Endodermal cell (in vitro differentiated cells): ENCODE data around the gene HDAC4. TPM values are rescaled to one million over a fixed set of nuclear protein-coding genes. Genes with fewer than 3 reads are reported as not detected.

Experiments used
- DNase-seq: peaks from one replicate; pipeline ENCODE4 v3.0.0-alpha.2; 2017
- H3K27ac ChIP-seq: 2 replicates; pipeline ENCODE4 v1.5.1; 2013; ENCODE audit warnings: mild to moderate bottlenecking, low read depth, low read length, moderate library complexity
- H3K27me3 ChIP-seq: 2 replicates; pipeline ENCODE4 v1.6.1; 2013; ENCODE audit warnings: mild to moderate bottlenecking, low read length, moderate library complexity; ENCODE audit not compliant: insufficient read depth, control insufficient read depth, poor library complexity, severe bottlenecking
- H3K36me3 ChIP-seq: 2 replicates; pipeline ENCODE4 v1.7.0; 2013; ENCODE audit warnings: mild to moderate bottlenecking, low read length, moderate library complexity; ENCODE audit not compliant: control insufficient read depth, insufficient read depth
- H3K4me1 ChIP-seq: one replicate; pipeline ENCODE4 v1.7.0; 2013; ENCODE audit warnings: low read length; ENCODE audit not compliant: control insufficient read depth, insufficient read depth
- H3K4me3 ChIP-seq: 2 replicates; pipeline ENCODE4 v1.5.1; 2013; ENCODE audit warnings: mild to moderate bottlenecking, low read length, moderate library complexity
- H3K9ac ChIP-seq: 2 replicates; pipeline ENCODE4 v1.6.1; 2013; ENCODE audit warnings: mild to moderate bottlenecking, low read length, moderate library complexity; ENCODE audit not compliant: poor library complexity, severe bottlenecking; ENCODE audit errors: extremely low read depth
- H3K9me3 ChIP-seq: 2 replicates; pipeline ENCODE4 v1.6.1; 2013; ENCODE audit warnings: mild to moderate bottlenecking, low read length, moderate library complexity; ENCODE audit not compliant: control insufficient read depth
- H3K27ac Mint-ChIP-seq: 2 replicates; pipeline ENCODE4 v1.8.0; 2020; ENCODE audit warnings: mixed read lengths
- H3K27me3 Mint-ChIP-seq: 2 replicates; pipeline ENCODE4 v1.8.0; 2021; ENCODE audit warnings: mild to moderate bottlenecking, mixed read lengths; ENCODE audit not compliant: insufficient read depth
- H3K36me3 Mint-ChIP-seq: 2 replicates; pipeline ENCODE4 v1.8.0; 2020; ENCODE audit warnings: low read depth, mixed read lengths
- H3K4me1 Mint-ChIP-seq: 2 replicates; pipeline ENCODE4 v1.8.0; 2020; ENCODE audit warnings: mixed read lengths
- H3K4me3 Mint-ChIP-seq: 2 replicates; pipeline ENCODE4 v1.8.0; 2020; ENCODE audit warnings: mild to moderate bottlenecking, moderate library complexity, mixed read lengths
- H3K9me3 Mint-ChIP-seq: 2 replicates; pipeline ENCODE4 v1.8.0; 2020; ENCODE audit warnings: mild to moderate bottlenecking, mixed read lengths
- WGBS, 2 experiments: methylation state at CpG; one replicate each; pipeline versions ENCODE4 v1.1.5 to v1.1.7; 2013; ENCODE audit warnings: missing lambda C conversion rate in 2 of 2, mixed read lengths in 1 of 2; ENCODE audit not compliant: insufficient coverage in 1 of 2, insufficient read length in 1 of 2; 5-methylcytosine and 5-hydroxymethylcytosine counted together
- total RNA-seq, 2 donors: library from RNA; stranded (reverse); fragmentation: NEBNext Ultra II Directional in 1 of 2; extraction: Animal tissue kit (Norgen Biotek cat#: 25700) in 1 of 2; gene quantifications; 2 replicates in 1 of 2; 3 replicates in 1 of 2; pipeline ENCODE4 v1.2.1, GENCODE V29; 2021
- TF ChIP-seq, protein P1 (sequence below): fragments of 200-600 bp; sonication (generic); conservative IDR thresholded peaks from 2 replicates; pipeline ENCODE4 v1.5.0; 2021; ENCODE audit warnings: antibody characterized with exemption, mild to moderate bottlenecking

HDAC4 gene
- total RNA-seq, 2 donors from 2014 or later, result 45.7 to 51.2 TPM

- Histone ChIP-seq H3K4me3 (no peak overlapping the region), H3K27me3 (no peaks in the 10 kb centered on the region), H3K36me3 (peaks cover 14% of the 10 kb centered on the region), H3K4me1 (no peaks in the 10 kb centered on the region), H3K9ac (no peak overlapping the region), H3K27ac (no peak overlapping the region), H3K9me3 (peaks cover 13% of the 10 kb centered on the region)
- no peak for DNase-seq
- Mint-ChIP-seq H3K36me3 (peaks cover 41% of the 10 kb centered on the region), H3K27ac (no peak overlapping the region), H3K4me1 (peaks cover 10% of the 10 kb centered on the region), H3K4me3 (no peak overlapping the region), H3K27me3 (no peaks in the 10 kb centered on the region), H3K9me3 (peaks cover 11% of the 10 kb centered on the region)
- TF ChIP-seq, protein P1, sequence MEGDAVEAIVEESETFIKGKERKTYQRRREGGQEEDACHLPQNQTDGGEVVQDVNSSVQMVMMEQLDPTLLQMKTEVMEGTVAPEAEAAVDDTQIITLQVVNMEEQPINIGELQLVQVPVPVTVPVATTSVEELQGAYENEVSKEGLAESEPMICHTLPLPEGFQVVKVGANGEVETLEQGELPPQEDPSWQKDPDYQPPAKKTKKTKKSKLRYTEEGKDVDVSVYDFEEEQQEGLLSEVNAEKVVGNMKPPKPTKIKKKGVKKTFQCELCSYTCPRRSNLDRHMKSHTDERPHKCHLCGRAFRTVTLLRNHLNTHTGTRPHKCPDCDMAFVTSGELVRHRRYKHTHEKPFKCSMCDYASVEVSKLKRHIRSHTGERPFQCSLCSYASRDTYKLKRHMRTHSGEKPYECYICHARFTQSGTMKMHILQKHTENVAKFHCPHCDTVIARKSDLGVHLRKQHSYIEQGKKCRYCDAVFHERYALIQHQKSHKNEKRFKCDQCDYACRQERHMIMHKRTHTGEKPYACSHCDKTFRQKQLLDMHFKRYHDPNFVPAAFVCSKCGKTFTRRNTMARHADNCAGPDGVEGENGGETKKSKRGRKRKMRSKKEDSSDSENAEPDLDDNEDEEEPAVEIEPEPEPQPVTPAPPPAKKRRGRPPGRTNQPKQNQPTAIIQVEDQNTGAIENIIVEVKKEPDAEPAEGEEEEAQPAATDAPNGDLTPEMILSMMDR, result no peak
- WGBS, 2 experiments, result 97 to 100% methylated on average over 3 of the region's 3 CpGs
These were observed 45.1 kb downstream of the HDAC4 start for GRCh38 chr2:239355724-239356123.

DNA sequence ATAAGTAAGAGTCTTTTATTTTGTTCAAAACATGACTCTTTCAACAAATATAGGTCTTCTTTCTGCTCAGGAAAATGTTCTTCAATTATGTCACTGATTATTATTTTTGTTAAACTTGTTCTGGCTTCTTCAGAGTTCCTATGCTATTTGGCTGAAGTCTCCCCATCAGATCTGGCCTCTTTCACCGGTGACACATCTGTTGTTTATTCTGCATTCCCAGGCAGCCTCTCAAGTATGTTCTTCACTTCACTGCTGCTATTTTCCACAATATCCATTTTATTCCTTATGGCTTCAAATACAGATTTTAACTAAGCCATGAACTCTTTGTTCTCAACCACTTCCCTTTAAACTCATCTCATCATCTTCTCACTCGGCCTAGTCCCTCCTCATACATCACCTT is 45.7 kb downstream of the HDAC4 start:
- 94 to 100% methylated on average over 2 of the region's 2 CpGs for WGBS, 2 experiments

DNA sequence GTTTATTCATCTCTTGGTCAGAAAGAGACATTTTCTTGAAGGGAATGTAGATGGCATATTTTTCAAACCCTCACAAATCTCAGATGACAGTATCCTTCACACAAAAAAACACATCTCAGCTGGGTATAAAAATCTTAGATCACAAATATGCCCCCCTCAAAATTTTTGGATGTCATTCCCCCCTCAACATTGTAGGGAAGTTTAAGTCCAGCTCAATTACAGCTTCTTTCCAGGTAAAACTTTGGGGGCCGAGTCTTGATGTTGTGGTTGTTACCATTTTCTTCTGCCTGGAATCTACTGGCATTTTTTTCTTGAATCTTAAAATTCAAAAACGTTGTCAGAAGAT is 46.1 kb downstream of the HDAC4 start:
- H3K9me3 ChIP-seq, result peaks cover 13% of the 10 kb centered on the region
- Mint-ChIP-seq H3K4me1 (peaks cover 5% of the 10 kb centered on the region), H3K4me3 (no peak overlapping the region), H3K27ac (no peak overlapping the region), H3K9me3 (peaks cover 11% of the 10 kb centered on the region), H3K27me3 (no peaks in the 10 kb centered on the region), H3K36me3 (peaks cover 43% of the 10 kb centered on the region)
- peak overlapping the region; percentile 38 for H3K4me3 ChIP-seq
- peaks cover 16% of the 10 kb centered on the region for H3K36me3 ChIP-seq
- 88 to 90% methylated on average over 2 of the region's 2 CpGs for WGBS, 2 experiments
- TF ChIP-seq, protein P1, result no peak
- no peak for DNase-seq
- no peaks in the 10 kb centered on the region for H3K4me1 ChIP-seq
- H3K9ac ChIP-seq, result no peak overlapping the region
- no peak overlapping the region for H3K27ac ChIP-seq
- H3K27me3 ChIP-seq, result no peaks in the 10 kb centered on the region

More for the DNA sequence above, 45.7 kb downstream of the HDAC4 start:
- H3K27me3 Mint-ChIP-seq, result no peaks in the 10 kb centered on the region
- peaks cover 5% of the 10 kb centered on the region for H3K4me1 Mint-ChIP-seq
- H3K27ac Mint-ChIP-seq, result no peak overlapping the region
- peaks cover 11% of the 10 kb centered on the region for H3K9me3 Mint-ChIP-seq
- no peak overlapping the region for H3K9ac ChIP-seq
- no peak for DNase-seq
- no peak overlapping the region for H3K4me3 ChIP-seq
- peaks cover 43% of the 10 kb centered on the region for H3K36me3 Mint-ChIP-seq
- TF ChIP-seq, protein P1, result no peak
- no peaks in the 10 kb centered on the region for H3K4me1 ChIP-seq
- no peak overlapping the region for H3K4me3 Mint-ChIP-seq
- H3K27ac ChIP-seq, result no peak overlapping the region
- peaks cover 13% of the 10 kb centered on the region for H3K9me3 ChIP-seq
- H3K36me3 ChIP-seq, result peaks cover 16% of the 10 kb centered on the region
- no peaks in the 10 kb centered on the region for H3K27me3 ChIP-seq
